ENCODE results near the gene FALEC.

FALEC gene

GRCh38 chr1:150582371-150582770 lies 66.8 kb downstream of the FALEC start:
- no peaks in the 10 kb centered on the region for H3K4me1 ChIP-seq (ENCODE audit: insufficient read depth, insufficient read length)

More at GRCh38 chr1:150582371-150582770, 66.8 kb downstream of the FALEC start:
- DNase-seq (ENCODE audit: low read depth, low spot score): no peak
- no peak overlapping the region for H3K4me3 ChIP-seq (ENCODE audit: insufficient read length, low read depth)
- TF ChIP-seq YY1 (IDR thresholded peaks at IDR 0.05; ENCODE audit: insufficient read depth, insufficient read length): no peak
- TF ChIP-seq SUZ12 (IDR thresholded peaks at IDR 0.05; ENCODE audit: extremely low read depth, insufficient read depth, insufficient read length): no peak
- TF ChIP-seq ZNF274 (IDR thresholded peaks at IDR 0.05; ENCODE audit: low read depth, low read length): no peak
- no peaks in the 10 kb centered on the region for H3K9me3 ChIP-seq (ENCODE audit: insufficient read depth, low read length)
- no peak overlapping the region for H3K9ac ChIP-seq (ENCODE audit: insufficient read length, low read depth)
- H3K27me3 ChIP-seq (ENCODE audit: insufficient read depth, insufficient read length): no peaks in the 10 kb centered on the region
- H3K36me3 ChIP-seq (ENCODE audit: insufficient read depth, insufficient read length, low read length): peaks cover 17% of the 10 kb centered on the region
